HG02840 (cell line): ENCODE results near the gene RCN2.

ENCODE experiments used
- ATAC-seq: cut with Tn5 transposase; IDR thresholded peaks from one replicate; pipeline ENCODE4 v1.9.1; 2021; ENCODE audit warnings: mild to moderate bottlenecking, moderate library complexity, moderate number of reproducible peaks; ENCODE audit not compliant: unreplicated experiment, low FRiP score

The RCN2 gene

DNA sequence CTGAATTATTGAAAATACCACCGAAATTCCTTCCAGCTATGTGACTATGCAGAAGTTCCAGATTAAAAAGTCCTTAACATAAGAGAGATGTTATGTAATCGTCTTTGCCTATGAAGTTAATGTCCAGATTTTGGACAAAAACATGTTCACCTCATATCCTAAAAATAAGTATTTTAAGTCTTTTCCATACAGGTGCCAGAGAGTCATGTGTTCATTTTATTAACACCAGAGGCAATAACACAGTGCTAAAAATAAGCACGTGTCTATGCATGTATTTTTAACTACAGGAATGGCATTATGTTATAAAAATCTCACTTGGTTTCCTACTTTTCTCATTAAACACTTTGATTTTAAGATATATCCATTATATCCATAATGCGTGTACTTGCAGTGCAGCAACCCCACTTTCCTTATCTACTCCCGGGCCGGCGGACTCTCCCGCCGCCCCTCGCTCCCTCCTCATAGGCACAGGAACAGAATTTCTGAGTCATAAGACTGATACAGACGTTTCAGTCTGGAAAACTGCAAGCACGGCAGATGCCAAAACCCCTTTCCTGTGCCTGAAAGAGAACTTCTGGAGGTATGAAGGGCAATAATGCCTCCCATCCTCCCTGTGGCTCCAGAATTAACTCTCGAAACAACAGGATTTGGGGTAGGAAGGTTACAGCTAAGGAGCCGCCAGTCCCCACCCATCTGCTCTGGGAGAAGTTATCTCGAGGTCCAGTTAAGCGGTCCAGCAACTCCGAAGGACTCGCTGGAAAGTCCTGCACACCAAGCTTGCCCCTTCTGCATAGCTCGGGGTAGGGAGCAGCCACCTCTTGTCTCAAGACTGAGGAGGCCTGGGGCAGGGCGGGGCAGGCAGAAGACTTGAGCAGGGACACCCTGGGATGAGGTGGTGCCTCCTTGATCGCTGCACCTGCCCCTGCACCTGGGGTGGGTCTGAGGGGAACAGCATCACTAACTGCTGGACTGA is 41.1 kb downstream of the RCN2 start:
- no peak for ATAC-seq

DNA sequence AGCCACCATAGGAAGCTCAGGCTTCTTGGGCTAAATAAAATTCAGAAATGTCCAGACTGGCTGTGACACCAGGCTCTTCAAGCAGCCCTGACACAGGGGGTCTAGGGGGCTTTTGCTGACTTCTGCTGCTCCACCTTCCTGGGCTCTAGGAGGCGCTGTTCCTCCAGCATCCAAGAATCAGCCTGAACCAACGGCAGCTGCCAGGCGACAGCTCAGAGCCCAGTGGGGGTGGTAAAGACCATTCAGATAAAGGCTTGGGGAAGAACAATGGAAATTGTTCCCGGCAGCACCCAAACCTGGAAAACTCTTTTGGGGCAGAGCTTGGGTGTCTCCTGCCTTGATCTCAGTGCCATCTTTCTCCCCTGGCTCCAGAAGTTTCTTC is 41.8 kb downstream of the RCN2 start:
- no peak for ATAC-seq

DNA sequence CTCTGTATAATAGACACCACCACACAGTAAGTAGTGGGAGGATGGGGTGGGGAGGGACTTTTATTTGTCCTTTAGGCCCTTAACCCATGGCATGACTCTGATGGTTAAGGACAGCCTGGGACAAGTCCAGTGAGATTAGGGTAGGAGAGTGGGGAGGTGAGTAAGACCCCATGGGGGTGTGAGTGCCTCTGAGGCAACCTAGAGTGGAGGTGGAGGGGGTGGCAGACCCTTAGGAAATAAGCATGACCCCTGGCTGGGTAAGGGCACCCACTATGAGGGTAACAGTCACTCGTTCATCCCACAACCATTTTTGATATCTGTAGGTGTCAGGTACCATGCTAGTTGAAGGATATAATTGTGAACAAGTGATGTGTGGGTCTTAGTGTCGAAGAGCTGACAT is 42.4 kb downstream of the RCN2 start:
- ATAC-seq, result no peak

DNA sequence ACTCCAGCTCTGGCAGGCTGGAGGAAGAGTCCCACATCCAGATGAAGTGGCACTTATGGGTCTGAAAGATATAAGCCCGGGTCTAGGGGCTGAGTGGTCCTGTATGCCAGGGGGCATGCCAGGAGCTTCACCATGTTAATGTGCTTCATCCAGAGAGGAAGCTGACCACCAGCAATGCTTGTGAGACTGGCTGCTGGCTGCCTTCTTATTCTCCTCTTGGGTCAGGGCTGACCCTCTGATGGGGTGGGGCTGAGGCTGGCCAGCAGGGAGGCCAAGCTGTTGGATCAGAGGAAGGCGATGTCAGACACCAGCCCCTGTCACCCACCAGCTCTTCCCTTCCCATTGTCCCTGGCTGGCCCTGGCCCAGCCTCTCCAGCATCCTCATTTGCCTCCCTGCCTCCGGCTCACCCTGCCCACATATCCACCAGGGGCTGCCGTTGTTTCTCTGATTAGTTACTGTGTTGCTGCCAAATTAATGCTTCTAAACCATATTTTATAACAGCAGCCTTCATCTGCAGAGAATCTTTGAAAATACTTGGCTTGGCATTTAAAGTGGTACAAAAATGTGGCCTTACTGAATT is 43.0 kb downstream of the RCN2 start:
- no peak for ATAC-seq

DNA sequence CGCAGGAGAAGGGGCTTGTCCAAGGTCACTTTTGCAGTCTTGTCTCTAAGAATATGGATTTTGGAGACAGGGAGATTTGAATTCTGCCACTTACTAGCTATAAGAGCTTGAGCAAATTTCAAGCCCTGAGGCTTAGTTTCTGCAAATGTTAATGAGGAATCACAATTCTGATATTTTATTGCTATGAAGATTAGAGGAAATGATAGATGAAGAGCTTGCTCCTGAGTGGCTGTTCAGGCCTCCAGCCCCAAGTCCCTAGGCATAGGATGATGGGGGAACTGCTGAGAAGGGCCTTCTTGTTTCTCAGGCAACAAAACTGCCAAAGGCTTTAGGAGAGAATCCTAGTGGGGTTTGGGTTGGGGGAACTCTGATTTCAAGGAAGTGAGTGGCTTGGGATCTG is 44.6 kb downstream of the RCN2 start:
- ATAC-seq, result no peak

DNA sequence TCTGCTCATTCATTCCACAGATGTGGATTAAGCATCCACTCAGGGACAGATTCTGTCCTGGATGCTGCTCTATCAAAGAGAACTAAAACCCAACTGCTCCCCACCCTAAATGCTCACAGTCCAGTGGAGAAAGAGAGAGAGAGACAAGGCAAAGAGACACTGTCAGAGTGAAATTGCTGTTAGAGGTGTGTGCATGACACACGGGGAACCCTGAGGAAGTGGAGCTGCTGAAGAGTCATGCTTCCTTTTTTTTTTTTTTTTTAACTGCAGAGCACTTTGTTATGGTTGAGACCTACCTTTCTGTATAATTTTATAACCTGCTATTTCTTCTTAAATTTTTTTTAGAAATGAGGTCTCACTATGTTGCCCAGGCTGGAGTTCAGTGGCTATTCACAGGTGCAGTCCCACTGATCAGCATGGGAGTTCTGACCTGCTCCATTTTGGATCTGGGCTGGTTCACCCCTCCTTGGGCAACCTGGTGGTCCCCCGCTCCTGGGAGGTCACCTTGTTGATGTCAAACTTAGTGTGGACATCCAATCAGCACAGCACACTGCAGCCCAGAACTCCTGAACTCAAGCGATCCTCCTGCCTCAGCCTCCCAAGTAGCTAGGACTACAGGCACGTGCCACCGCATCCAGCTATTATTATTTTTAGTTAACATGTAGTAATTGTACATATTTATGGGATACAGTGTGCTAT is 45.2 kb downstream of the RCN2 start:
- no peak for ATAC-seq

DNA sequence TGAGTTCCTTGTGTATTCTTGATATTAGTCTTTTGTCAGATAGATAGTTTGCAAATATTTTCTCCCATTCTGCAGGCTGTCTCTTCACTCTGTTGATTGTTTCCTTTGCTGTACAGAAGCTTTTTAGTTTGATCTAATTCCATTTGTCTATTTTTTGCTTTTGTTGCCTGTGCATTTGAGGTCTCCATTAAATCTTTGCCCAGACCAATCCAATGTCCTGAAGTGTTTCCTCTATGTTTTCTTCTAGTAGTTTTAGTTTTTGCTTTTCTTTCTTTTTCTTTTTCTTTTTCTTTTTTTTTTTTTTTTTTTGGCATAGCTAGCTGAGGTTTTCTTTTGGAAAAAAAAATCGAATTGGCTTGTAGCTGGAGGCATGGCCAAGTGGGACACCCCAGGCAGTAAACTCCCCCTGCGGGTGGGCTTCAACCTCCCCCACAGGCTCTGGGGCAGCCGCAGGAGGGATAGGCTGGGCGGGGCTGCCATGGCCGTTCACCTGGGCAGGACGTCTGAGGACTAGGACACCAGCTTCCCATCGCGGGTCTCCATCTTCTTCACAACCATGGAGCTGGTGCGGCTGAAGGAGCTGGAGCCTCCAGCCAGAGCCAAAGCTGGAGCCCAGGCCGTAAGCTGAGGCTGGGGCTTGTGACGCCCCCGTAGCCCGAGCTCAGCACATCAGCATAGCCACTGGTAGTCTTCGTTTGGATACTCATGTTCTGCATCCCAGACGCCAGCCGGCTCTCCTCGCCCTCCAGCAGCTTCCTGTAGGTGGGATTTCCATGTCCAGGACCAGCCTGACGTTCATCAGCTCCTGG is 47.2 kb downstream of the RCN2 start:
- ATAC-seq, result no peak

DNA sequence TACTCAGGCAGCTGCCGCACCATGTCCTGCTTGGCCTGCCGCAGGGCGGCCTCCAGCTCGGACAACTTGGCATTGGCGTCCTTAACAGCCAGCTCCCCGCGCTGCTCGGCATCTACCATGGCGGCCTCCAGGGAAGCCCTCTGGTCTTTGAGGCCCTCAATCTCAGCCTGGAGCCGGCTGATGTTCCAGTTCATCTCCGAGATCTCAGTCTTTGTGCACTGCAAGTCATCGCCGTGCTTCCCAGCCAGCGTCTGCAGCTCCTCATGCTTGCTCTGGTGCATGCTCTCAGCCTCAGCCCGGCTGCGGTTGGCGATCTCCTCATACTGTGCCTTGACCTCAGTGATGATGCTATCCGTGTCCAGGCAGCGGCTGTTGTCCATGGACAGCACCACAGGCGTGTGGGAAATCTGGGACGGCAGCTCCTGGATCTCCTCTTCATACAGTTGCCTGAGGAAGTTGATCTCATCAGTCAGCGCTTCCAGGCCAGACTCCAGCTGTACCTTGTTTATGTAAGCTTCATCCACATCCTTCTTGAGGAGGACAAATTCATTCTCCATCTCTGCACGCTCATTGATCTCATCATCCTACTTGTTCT is 47.9 kb downstream of the RCN2 start:
- no peak for ATAC-seq

DNA sequence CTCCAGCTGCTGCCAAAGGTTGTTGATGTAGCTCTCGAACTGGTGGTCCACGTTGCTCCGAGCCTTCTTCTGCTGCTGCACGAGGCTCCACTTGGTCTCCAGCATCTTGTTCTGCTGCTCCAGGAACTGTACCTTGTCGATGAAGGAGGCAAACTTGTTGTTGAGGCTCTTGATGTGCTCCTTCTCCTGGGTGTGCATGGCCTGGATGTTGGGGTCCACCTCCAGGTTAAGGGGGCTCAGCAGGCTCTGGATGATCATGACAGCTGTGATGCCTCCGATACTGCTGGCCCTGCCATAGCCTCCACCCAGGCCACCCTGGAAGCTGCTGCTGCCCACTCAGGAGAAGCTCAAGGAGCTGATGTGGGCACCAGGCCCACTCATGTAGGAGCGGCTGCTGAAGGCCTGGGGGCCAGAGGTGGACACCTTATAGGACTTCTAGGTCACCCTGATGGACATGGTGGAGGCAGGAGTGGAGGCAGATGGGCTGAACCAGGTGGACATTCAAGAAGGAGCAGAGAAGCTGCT is 48.5 kb downstream of the RCN2 start:
- ATAC-seq, result no peak

DNA sequence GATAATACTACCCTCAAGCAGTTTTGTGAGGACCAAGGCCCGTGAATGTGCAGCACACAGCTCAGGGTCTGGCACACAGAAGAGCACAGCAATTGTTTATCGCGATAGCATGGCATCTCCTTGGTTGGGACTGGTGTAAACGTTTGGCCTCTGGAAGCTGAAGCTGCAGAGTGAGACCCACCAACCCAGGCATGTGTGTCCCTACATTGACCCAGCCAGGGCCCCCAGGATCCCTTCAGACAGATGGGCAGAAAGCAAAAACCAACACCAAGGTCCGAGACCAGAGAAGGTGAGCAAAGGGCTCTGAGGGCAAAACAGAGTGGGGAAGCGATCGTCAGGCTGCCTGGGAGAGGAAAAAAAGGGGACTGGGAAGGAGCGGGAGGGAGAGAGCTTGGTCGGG is 50.8 kb downstream of the RCN2 start:
- no peak for ATAC-seq

DNA sequence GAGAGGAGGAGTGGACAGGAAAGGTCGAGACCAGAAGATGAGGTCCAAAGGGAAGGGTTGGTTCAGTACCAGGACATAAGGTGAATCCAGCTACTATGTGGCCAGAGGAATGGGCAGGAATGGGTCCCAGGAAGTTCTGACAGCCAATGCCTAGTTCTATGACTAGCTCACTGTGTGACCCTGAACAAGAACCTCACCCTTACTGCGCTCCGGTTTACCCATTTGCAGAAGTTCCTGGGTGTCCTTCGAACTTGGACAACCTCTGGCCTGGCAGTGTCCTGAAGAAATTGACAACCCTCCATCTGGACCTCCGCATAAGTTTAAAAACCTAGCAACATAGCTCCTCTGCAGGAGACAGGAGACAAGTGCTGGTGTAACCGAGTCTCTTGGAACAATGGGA is 51.2 kb downstream of the RCN2 start:
- ATAC-seq, result no peak

DNA sequence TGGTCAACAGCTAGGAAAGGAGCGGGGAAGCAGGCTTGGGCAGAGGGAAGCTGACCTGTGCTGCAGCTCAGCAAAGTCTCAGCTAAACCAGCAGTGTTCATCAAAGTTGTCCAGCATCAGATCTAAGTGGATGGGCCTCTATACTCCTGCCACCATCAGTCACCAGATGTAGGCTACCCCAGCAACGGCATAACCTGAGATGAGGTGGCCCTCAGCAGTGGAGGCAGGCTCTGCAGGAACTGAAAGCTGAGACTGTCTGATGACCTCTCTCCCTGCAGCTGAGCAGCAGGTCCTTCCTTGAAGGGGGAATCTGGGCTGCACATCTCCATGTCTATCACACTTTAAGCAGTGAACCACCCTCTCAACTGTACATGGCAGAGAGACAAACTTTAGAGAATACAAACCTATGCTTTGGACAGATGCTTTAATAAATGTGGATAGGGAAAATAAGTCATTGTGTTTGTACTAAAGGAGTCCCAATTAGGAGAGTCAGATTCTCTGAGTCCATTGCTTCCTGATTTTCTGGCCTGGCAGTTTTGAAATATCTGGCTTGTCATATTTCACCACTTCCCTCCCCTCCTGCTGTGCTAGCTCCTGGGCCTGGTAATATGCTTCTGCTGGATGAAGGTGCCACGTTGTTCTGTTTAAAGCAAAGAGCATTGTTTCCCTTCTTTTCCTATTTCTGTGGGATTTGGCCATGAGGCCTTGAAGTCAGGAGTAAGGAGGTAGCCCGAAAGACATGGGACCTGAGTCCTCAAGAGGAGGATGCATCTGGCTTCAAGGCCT is 52.2 kb downstream of the RCN2 start:
- ATAC-seq, result no peak

DNA sequence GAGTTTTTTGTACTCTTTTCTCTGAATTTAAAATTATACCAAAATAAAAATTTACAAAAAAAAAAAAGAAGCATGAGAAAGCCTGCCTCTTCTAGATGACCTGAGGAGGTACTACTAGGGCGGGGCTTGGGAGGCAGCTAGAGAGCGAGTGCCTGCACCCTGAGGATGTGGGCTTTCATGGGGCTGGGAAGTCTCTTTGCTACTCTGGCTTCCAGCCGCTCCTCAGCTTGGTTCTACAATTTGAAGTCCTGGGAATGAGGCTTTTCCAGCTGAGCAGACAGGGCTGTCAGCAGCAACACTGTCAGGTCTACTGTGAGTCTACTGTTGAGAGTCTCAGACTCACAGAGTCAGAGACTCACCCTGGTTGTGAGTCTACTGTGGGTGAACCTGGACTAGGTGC is 55.2 kb downstream of the RCN2 start:
- no peak for ATAC-seq

DNA sequence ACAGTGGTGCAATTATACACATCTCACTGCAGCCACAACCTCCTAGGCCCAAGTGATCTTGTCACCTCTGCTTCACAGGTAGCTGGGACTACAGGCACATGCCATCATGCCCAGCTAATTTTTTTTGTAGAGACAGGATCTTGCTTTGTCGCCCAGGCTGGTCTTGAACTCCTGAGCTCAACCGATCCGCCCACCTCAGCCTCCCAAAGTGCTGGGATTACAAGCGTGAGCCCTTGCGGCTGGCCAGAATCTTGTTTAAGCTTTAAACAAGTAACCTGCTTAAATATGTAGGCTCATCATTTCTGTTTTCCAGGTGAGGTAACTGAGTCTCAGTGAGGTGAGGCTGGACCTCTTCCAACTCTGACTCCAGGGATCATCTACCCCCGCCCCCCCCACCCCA is 55.7 kb downstream of the RCN2 start:
- ATAC-seq, result no peak

DNA sequence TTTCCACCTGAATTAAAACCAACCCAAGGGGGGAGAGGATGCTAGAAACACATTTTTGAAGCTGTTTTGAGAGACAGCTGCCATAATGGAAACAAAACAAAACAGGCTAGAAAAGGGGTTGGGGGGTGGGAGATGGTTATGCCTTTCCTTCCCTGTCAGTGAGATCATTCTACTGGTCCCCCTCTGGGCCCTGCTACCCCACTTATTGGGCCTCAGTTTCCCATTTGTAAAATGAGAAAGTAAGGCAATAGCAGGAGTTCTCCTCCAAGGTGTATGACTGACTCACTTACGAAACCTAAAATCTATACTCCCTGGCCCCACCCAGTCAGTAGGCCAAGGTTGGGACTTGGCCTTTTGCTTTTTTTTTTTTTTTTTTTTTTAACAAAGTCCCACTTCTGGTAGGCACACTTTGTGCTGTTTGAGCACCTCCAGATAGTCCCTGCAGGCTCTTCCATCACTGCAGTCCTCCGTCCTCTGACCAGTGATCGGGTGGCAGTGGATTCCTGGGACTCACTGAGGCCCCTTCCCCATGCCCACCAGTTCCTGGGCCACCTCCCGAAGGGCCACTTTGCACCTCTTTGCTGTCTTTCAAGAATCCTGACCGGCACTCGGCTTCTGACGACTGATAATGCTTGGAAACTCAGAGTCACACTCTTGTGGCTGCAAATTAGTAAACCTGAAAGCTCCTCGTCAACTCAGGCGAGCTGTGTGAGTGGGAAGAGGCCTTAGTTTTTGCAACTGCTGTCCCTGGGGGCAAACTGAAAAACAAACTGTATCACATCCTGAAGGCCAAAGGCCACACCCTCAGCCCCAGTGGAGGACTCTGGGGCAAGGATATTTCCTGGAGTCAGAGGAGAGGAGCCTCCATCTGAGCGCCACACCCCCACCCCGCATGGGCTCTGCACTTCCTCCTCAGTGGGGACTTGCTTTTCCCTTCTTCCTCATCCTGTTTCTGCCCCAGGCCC is 56.6 kb downstream of the RCN2 start:
- peak; percentile 72 for ATAC-seq

DNA sequence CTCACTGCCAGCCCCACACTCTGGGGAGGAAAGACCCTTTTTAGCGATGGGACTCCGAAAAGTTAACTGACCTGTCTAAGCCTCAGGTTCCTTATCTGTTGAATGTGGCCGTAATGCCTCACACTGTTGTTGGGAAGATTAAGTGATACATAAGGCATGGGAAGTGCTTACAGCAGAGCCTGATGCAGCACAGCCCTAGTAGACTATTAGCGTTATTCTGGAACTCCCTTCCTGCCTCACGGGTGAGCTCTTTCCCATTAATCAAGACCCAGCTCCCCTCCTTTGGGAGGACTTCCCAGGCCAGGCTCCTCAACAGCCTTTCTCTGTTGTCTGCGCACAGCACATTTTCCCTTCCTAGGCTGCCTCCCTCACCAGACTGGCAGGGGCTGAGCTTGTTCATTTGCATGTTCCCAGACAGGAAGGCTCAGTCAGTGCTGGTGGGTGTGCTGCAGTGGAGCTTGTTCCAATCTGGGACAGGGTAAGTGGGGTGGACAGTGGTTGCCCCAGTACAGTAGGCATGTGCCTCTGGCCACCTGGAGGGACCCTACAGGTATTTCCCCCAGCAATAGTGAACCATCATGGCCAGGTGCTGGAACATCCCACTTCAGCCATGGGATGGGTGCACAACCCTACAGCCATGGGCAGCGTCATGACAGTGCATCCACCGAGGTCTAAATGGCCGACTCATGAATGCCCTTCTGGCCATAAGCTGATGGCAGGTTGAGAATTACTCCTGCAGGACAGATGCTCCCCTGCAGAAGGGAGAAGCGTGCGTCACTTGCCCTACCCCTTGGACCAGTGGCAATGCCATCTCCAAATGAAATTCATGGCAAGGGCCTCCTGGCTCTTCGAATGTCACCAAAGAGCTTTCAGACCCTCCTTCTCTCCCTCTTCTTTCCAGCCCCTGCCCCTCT is 57.6 kb downstream of the RCN2 start:
- ATAC-seq, result no peak

DNA sequence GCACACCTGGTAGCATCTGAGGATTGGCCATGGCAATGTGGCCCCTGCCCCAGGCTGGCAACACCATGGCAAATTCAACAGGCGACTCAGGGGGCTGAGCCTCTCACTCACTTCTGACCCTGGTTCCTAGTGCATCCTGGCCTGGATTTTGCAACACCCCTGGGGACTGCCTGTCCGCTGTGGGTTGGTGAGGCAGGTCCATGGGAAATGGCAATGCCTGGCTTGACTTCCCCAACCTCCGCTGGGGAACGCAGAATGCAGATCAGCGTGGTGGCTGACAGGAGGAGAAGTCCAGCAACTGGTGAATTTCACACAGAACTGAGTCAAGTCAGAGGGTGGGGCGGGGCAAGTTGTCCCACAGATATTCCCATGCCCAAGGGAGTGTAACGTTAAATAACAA is 59.5 kb downstream of the RCN2 start:
- ATAC-seq, result no peak
